B cell (primary cell): ENCODE measurements around the gene SAXO1. TPM values are rescaled to one million over a fixed set of nuclear protein-coding genes. Genes with fewer than 3 reads are reported as not detected.

Experiments used
- ATAC-seq: fragments of 200-7000 bp; cut with Tn5 transposase; one replicate; pipeline ENCODE4 v1.10.0; 2021; ENCODE audit warnings: low read depth, mild to moderate bottlenecking, moderate number of reproducible peaks, moderate library complexity
- CTCF ChIA-PET: fragments of 350-600 bp; sonication (Branson Sonifier 250); formaldehyde crosslinking; loops from one replicate; lab custom pipeline; 2021; ENCODE audit warnings: antibody characterized with exemption, inconsistent platforms; lab: Charles Lee
- POLR2A ChIA-PET: fragments of 350-600 bp; sonication (Branson Sonifier 250); formaldehyde crosslinking; loops from one replicate; lab custom pipeline; 2021; ENCODE audit warnings: antibody characterized with exemption; lab: Charles Lee
- DNase-seq: peaks from one replicate; pipeline ENCODE4 v3.0.0; 2013
- H2AFZ ChIP-seq: 2 replicates; pipeline ENCODE4 v1.6.1; 2012; ENCODE audit warnings: mild to moderate bottlenecking, low read depth, low read length; ENCODE audit not compliant: insufficient read depth, poor library complexity, severe bottlenecking
- H3K27ac ChIP-seq, 2 donors: 1 replicate in 1 of 2; 2 replicates in 1 of 2; pipeline ENCODE4 v1.5.1; 2012 to 2013; ENCODE audit warnings: low read length in 2 of 2, mild to moderate bottlenecking in 2 of 2, moderate library complexity in 1 of 2
- H3K27me3 ChIP-seq, 4 experiments: fragments of 200-600 bp in 1 of 4; sonication (generic) in 1 of 4; replicated peaks in 1 of 4; 1 replicate in 2 of 4; 2 replicates in 2 of 4; pipeline versions ENCODE4 v1.6.1 to v1.7.0; 2013 to 2016; ENCODE audit warnings: low read length in 3 of 4, mild to moderate bottlenecking in 2 of 4, mixed read lengths in 1 of 4, moderate library complexity in 1 of 4; ENCODE audit not compliant: insufficient read depth in 4 of 4, control insufficient read depth in 3 of 4; ENCODE audit errors: control extremely low read depth in 1 of 4
- H3K36me3 ChIP-seq, 2 experiments: replicated peaks in 1 of 2; 1 replicate in 1 of 2; 2 replicates in 1 of 2; pipeline versions ENCODE4 v1.6.1 to v1.7.1; 2013; ENCODE audit warnings: low read length in 1 of 2; ENCODE audit not compliant: insufficient read depth in 2 of 2, control insufficient read depth in 1 of 2; ENCODE audit errors: control extremely low read depth in 1 of 2, extremely low read depth in 1 of 2
- H3K4me1 ChIP-seq, 2 donors: fragments of 200-600 bp in 1 of 2; sonication (generic) in 1 of 2; 1 replicate in 1 of 2; 2 replicates in 1 of 2; pipeline versions ENCODE4 v1.5.1 to v1.6.1; 2013 to 2017; ENCODE audit warnings: low read length in 2 of 2; ENCODE audit not compliant: control insufficient read depth in 2 of 2, insufficient read depth in 2 of 2
- H3K4me2 ChIP-seq: replicated peaks from 2 replicates; pipeline ENCODE3; 2012; ENCODE audit warnings: mild to moderate bottlenecking, low read depth, low read length; ENCODE audit not compliant: poor library complexity, severe bottlenecking
- H3K4me3 ChIP-seq, 5 experiments: fragments of 200-600 bp in 1 of 5; sonication (generic) in 1 of 5; 1 replicate in 3 of 5; 2 replicates in 2 of 5; pipeline versions ENCODE4 v1.5.1 to v1.7.0; 2011 to 2016; ENCODE audit warnings: low read length in 4 of 5, mild to moderate bottlenecking in 4 of 5, low read depth in 2 of 5, control low read depth in 1 of 5, moderate library complexity in 1 of 5; ENCODE audit not compliant: insufficient read depth in 1 of 5; ENCODE audit errors: control extremely low read depth in 1 of 5, extremely low read depth in 1 of 5
- H3K79me2 ChIP-seq: fragments of 200-600 bp; sonication (generic); one replicate; pipeline ENCODE4 v1.6.0; 2016; ENCODE audit warnings: low read length; ENCODE audit not compliant: control insufficient read depth, insufficient read depth
- H3K9ac ChIP-seq: fragments of 200-600 bp; sonication (generic); 2 replicates; pipeline ENCODE4 v1.6.1; 2017; ENCODE audit warnings: mild to moderate bottlenecking, low read length, moderate library complexity
- H3K9me3 ChIP-seq, 3 donors: one replicate each; pipeline versions ENCODE4 v1.6.1 to v1.7.1; 2013; ENCODE audit warnings: low read length in 2 of 3; ENCODE audit not compliant: control insufficient read depth in 2 of 3, insufficient read depth in 1 of 3; ENCODE audit errors: control extremely low read depth in 1 of 3
- H4K20me1 ChIP-seq: 2 replicates; pipeline ENCODE4 v1.6.0; 2012; ENCODE audit warnings: mild to moderate bottlenecking, low read length; ENCODE audit not compliant: insufficient read depth, control insufficient read depth, poor library complexity, severe bottlenecking
- H3K27ac Mint-ChIP-seq: one replicate; pipeline ENCODE4 v1.8.0; 2021; ENCODE audit warnings: mixed read lengths
- H3K27me3 Mint-ChIP-seq: one replicate; pipeline ENCODE4 v1.8.0; 2021; ENCODE audit warnings: mixed read lengths
- H3K4me1 Mint-ChIP-seq: one replicate; pipeline ENCODE4 v1.8.0; 2021; ENCODE audit warnings: mixed read lengths
- H3K4me3 Mint-ChIP-seq: one replicate; pipeline ENCODE4 v1.8.0; 2021; ENCODE audit warnings: mixed read lengths
- H3K9me3 Mint-ChIP-seq: one replicate; pipeline ENCODE4 v1.8.0; 2022; ENCODE audit warnings: mixed read lengths; ENCODE audit not compliant: insufficient read depth
- CTCF ChIP-seq: fragments of 200-600 bp; IDR thresholded peaks from one replicate; pipeline ENCODE4 v1.8.0; 2022; ENCODE audit warnings: antibody characterized with exemption, mild to moderate bottlenecking
- EZH2 ChIP-seq: IDR thresholded peaks from 2 replicates; pipeline ENCODE4 v1.6.1; 2012; ENCODE audit warnings: borderline replicate concordance, low read depth, mild to moderate bottlenecking, moderate library complexity, low read length; ENCODE audit not compliant: insufficient read depth, poor library complexity, severe bottlenecking
- WGBS: methylation state at CpG from one replicate; pipeline ENCODE4 v1.1.5; 2013; ENCODE audit warnings: missing lambda C conversion rate; ENCODE audit not compliant: insufficient coverage; 5-methylcytosine and 5-hydroxymethylcytosine counted together
- intact Hi-C: fragments of 100-400 bp; cut with micrococcal nuclease; formaldehyde crosslinking; loops from one replicate; pipeline ENCODE4 v1.10.0; 2022
- polyA plus RNA-seq: library from polyadenylated mRNA; depleted of rRNA; stranded (reverse); fragments of >200 nt; gene quantifications from 2 replicates; pipeline ENCODE4 v1.2.3, GENCODE V29; 2012
- total RNA-seq, 2 donors: library from RNA; stranded (reverse); fragments of 120-200 nt in 1 of 2; gene quantifications; 1 replicate in 1 of 2; 2 replicates in 1 of 2; pipeline versions ENCODE4 v1.2.3 to v1.2.4, GENCODE V29; 2013 to 2022

SAXO1 gene
- total and polyA plus RNA-seq, 2 donors (not counting 1 experiment from before 2014, with no cell fraction given): 0.01 TPM; not detected in 1

GRCh38 chr9:19074229-19074628 lies 41.2 kb upstream of the SAXO1 start:
- H3K4me1 Mint-ChIP-seq: no peaks in the 10 kb centered on the region
- no peaks in the 10 kb centered on the region for H3K27me3 Mint-ChIP-seq
- POLR2A ChIA-PET: no interaction called here
- H3K9me3 Mint-ChIP-seq: no peaks in the 10 kb centered on the region
- H3K27ac ChIP-seq: no peak overlapping the region
- H3K4me3 ChIP-seq: no peak overlapping the region
- H3K27me3 ChIP-seq: no peaks in the 10 kb centered on the region
- no peak overlapping the region for H3K27ac Mint-ChIP-seq
- H3K4me3 Mint-ChIP-seq: no peak overlapping the region
- no peak for TF ChIP-seq CTCF
- TF ChIP-seq EZH2: no peak
- 100% methylated on average over 1 of the region's 2 CpGs for WGBS
- intact Hi-C loops: no loop called here
- ATAC-seq (no peak), DNase-seq (no peak)
- H3K4me1 ChIP-seq: no peaks in the 10 kb centered on the region
- H4K20me1 ChIP-seq: no peaks in the 10 kb centered on the region
- H3K4me2 ChIP-seq: no peak overlapping the region
- H3K9me3 ChIP-seq: no peaks in the 10 kb centered on the region
- CTCF ChIA-PET: no interaction called here
- H3K9ac ChIP-seq: no peak overlapping the region
- no peaks in the 10 kb centered on the region for H3K79me2 ChIP-seq
- H3K36me3 ChIP-seq: peaks cover 7 to 49% of the 10 kb centered on the region in 2 experiments
- H2AFZ ChIP-seq: no peak overlapping the region

- no peak overlapping the region for H3K4me2 ChIP-seq
- no peaks in the 10 kb centered on the region for H3K27me3 Mint-ChIP-seq
- H3K27ac Mint-ChIP-seq: no peak overlapping the region
- DNase-seq (no peak), ATAC-seq (no peak)
- H2AFZ ChIP-seq: no peak overlapping the region
- H3K4me3 ChIP-seq: no peak overlapping the region
- H4K20me1 ChIP-seq: no peaks in the 10 kb centered on the region
- intact Hi-C loops: no loop called here
- H3K9me3 ChIP-seq: no peaks in the 10 kb centered on the region
- peaks cover 1% of the 10 kb centered on the region for H3K4me1 Mint-ChIP-seq
- TF ChIP-seq CTCF: no peak
- TF ChIP-seq EZH2: no peak
- H3K4me1 ChIP-seq: no peaks in the 10 kb centered on the region
- H3K27me3 ChIP-seq: no peaks in the 10 kb centered on the region
- POLR2A ChIA-PET: no interaction called here
- no peak overlapping the region for H3K4me3 Mint-ChIP-seq
- H3K27ac ChIP-seq: no peak overlapping the region
- H3K9ac ChIP-seq: no peak overlapping the region
- no peaks in the 10 kb centered on the region for H3K79me2 ChIP-seq
- CTCF ChIA-PET: interaction anchor here (0.5 to 1.3 kb wide), 5 partner anchors 27 to 408 kb away, joined by 3 read pairs; no protein-coding TSS in a partner anchor
- no peaks in the 10 kb centered on the region for H3K9me3 Mint-ChIP-seq
- H3K36me3 ChIP-seq: peaks cover 7 to 43% of the 10 kb centered on the region in 2 experiments
Observed at GRCh38 chr9:19057033-19057432, 24.0 kb upstream of the SAXO1 start.
